Right lobe of liver (tissue), 4 donors: Measurements from ENCODE around the gene TUFT1.

ENCODE experiments used
- CTCF ChIP-seq, 4 donors: fragments of 200-600 bp in 3 of 4; fragments of 450-650 bp in 1 of 4; IDR thresholded peaks; one replicate each; pipeline versions ENCODE4 v1.5.1 to v1.8.0; 2016 to 2022; ENCODE audit warnings: antibody characterized with exemption in 4 of 4, mild to moderate bottlenecking in 2 of 4
- POLR2A ChIP-seq: fragments of 450-650 bp; IDR thresholded peaks from one replicate; pipeline ENCODE4 v1.6.1; 2017; ENCODE audit warnings: antibody characterized with exemption, mild to moderate bottlenecking
- donor health status: DM: no; HTN: no; CAD: no.
- donor health status: DM: no; HTN: no; CAD: no.
- donor health status: DM: no; HTN: yes; CAD: no.

GRCh38 chr1:151510957-151511635 is 29.0 kb upstream of the TUFT1 start, which contains the start of gene CGN:
- TF ChIP-seq CTCF (IDR thresholded peaks at IDR 0.05) (no peak), POLR2A (peak; percentile 77)
